GM19043 (cell line): Measurements from ENCODE around the gene RASA3.
"Not testable (repeated sequence)": the region's sequence is repeated elsewhere in the genome, so short reads cannot be mapped to it uniquely, and the experiment has no call there.

ENCODE experiments used
- ATAC-seq: cut with Tn5 transposase; IDR thresholded peaks from one replicate; pipeline ENCODE4 v1.9.1; 2021; ENCODE audit warnings: low read depth; ENCODE audit not compliant: unreplicated experiment

Gene RASA3

DNA sequence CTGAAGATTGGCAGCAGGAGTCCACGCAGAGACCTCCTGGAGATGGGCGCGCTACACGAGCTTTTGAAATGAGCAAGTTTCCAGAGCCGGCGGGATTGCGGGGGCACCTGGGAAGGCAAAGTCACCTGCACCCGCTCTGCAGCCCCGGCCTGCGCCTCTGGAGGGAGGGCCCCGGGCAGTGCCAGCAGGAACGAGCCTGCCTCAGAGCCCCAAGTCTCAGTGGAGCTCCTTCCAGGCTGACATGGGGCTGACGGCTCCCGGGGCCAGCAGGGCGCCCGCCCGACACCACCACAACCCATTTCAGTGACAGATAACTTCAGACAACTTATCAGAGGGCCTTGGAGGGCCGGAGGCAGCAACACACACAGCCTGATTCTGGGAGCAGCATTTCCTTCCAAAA, 45.0 kb downstream of the RASA3 start:
- ATAC-seq = no peak

DNA sequence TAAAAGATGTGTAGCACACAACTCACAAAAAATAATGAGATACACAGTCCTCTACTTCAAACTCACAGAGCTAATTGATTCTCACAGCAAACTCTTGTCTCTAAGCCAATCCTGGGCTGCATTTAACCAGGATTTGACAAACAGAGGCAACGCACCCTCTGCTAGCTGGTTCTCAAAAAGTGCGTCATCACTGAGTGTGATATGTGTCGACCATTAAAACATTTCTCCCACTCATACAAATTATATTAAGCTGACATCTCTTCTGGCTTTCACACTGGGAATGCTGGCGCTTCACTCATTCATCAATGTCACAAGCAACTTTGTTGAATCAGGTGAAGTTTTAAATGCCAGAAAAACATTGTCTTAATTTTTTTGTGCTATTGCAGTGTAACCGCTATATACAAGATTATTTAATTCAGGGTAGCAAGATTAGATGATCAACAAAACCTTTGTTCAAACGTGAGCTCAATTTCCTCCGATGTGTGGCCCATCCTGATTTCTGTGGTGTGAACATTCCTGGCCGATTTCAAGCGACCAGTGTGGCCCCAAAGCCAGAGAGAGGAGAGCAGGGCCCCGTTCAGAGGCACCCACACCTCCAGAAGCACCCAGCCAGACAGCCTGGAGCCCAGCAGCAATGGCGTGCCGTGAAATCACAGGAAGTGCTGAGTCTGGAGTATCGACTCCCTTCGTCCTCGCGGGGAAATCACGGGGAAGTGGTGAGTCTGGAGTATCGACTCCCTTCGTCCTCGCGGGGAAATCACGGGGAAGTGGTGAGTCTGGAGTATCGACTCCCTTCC, 49.4 kb downstream of the RASA3 start:
- ATAC-seq = no peak

DNA sequence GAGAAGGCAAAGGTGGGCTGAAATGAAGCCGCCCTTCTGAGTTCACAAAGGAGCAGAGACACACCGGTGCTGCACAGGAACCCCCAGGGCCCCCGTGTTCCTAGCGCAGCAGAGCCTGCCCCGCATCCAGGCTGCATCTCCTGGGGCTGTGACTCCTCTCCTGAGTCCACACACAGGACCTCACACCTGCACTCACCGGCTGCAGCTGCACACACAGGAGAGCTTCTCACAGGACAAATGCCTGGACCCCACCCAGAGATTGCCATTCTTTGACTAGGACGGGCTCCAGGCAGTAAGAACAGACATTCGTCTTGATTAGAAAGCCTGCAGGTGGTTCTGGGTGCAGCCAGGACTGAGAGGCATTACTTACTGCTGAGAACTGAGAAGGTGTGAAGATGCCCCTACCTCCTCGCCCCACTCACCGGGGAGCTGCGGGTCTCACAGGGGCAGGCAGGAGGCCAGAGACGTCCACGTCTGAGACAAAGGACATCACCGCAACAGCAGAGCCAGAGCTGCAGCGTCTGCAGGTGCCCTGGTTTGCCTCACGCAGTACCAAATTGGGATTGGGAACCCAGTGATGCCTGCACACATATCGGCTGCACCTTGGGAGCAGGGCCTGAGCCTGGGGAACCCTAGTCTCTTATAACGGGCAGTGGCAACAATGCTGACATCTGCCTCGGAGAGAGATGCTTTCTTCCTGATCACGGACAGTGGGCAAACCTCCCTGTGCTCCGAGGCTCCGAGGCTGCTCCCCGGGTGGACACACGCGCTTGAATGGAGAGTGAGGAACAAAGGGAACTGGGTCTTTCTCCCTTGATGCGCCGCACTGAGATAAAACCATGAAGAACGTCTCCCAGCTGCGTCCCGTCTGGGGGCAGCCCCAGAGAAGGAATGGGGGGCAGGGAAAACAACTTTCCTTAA, 50.4 kb downstream of the RASA3 start:
- ATAC-seq = no peak

DNA sequence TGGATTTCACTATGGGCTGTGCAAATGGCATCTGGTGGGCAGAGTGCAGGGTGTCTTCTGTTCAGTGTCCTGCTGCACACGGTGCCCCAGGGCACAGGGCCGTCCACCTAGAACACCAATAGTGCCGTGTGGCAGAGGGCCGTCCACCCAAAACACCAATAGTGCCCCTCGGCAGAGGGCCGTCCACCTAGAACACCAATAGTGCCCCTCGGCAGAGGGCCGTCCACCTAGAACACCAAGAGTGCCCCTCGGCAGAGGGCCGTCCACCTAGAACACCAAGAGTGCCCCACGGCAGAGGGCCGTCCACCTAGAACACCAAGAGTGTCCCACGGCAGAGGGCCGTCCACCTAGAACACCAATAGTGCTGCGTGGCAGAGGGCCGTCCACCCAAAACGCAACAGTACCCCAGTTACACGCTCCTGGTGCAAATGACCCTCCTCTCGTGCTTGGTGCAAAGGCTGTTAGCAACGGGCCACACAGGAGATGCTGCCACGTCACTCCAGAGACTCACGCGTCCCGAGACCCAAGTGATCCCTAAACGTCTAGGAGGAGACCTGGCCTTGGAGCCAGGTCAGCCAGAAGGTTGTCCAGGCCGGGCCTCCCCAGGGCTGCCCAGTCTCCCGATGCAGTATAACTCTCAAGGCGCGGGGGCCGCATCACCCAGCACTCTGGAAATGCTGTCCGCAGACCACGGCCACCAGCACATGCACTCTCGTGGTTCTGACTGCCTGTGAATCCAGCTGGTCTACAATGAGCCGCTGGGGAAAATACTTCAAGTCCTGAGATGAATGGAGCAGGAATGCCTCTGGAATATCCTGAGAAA, 51.5 kb downstream of the RASA3 start:
- ATAC-seq = no peak

DNA sequence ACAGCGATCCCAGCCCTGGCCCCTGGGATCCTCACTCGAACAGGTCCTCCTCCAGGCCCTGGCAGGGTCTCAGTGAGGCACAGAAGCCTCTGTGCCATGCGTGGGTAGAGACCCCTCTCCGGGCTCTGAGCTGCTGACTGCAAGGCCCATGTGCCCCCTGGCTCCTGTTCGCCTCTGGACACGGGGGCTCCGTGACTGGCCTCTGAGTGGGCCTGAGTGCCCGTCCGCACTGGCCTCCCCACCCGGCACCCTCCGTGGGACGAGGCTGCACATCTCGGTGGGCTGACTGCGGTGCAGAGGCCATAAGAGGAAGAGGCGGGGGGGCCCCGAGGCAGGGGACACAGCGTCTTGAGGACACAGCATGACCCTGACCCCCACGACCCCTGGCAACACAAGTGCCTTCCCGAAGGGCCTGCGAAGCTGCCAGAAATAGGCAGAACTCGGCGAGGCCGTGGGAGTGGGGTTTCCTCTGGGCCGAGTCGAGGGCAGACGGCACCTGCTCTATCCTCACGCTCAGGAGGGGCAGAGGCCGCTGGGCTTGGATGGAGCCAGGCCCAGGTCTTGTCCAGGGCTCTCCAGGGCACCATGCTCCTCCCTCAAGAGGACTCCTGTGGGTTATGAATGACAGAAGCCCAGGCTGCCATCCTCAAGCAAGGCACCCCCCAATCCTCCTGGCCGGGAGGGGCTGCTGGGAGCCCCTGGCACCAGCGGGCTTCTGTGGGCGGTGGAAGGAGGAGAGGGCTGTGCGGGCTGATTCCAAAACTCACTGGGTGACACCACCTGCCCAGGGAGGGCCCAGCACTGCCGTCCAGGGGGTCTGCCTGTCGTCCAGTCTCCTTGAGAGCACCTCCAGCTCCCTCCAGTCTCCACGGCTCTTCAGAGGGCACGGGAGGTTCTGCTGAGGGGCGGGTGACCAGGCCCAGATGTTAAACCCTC, 52.6 kb downstream of the RASA3 start:
- no peak for ATAC-seq

DNA sequence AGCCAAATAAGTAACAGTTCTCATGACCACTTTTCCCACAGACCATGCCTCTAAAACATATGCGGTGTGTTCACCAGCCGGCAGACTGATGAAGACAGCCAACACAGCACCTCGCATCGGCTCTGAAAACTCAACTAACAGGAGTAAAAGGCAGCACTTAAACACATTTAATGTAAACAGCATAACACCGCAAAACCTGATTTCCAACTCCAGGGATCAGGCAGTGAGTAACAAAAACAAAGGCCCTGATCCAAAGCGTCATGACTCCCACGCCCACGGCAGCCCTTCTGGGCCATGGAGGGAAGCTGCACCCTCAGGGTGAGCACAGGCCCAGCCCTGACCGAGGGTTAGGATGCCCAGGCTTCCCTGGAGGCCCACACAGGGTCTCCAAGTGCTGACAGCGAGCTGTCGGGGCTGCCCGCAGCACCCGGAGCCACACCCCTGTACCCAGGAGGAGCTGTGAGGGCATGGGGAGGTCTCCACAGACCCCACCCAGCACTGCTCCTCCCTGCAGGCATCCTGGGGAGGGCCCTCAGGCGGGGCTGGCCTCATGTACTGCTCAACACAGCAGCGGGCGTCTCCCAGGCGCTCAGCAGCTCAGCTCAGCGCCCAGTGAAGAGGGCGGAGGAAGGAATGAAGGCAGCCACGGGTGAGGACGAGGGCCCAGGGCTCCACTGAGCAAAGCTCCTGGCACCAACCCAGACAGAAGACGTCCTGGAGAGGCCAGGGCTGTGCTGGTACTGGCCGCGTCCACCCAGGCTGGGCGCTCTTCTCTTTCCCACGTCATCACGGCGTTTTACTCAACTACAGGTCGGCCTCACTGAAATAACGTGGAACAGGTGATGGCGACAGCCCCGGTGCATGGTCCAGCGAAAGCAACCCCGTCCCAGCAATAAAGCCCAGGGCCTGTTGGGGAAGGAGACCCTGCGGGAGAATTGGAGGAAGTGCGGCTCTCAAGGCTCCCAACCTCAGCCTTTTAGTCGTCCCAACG, 53.7 kb downstream of the RASA3 start:
- ATAC-seq = no peak

DNA sequence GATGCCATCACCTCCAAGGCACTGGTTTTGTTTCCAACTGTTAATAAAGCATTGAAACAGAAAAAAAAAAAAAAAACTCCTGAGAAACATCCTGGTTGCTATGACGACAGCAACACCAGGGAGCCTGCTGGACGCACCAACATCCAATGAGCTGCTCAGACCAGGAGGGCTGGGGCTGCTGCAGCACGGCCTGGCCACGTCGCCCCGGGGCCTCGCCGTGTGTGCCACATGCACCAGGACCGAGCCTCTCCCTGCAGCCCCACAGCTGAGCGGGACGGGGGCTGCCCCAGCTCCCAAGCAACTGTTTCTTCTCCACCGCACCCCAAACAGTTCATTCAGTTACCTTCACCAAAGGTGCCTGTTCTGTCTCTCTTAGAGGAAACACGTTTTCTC, 54.5 kb downstream of the RASA3 start:
- no peak for ATAC-seq

DNA sequence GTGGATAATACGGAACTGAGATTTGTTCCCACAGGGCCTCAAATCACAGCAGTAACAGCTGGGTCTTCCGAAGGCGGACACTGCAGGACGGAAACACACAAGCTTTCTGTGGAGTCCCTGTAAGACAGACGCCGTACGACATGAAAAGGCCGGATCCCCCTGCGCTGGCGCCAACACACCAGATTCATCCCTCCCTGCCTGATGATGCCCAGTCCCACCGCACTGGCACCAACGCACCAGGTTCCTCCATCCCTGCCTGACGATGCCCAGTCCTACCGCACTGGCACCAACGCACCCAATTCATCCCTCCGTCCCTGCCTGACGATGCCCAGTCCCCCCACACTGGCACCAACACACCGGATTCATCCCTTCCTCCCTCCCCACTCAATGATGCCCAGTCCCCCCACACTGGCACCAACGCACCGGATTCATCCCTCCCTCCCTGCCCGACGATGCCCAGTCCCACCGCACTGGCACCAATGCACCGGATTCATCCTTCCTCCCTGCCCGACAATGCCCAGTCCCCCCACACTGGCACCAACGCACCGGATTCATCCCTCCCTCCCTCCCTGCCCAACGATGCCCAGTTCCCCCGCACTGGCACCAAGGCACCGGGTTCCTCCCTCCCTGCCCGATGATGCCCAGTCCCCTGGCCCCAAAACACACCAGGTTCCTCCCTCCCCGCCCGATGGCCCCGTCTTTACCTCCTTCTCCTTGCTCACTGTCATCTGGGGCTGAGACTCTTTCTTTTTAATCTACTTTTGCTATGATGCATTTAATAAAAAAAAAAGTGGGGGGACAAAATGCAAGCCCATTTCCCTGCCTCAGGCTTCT, 55.1 kb downstream of the RASA3 start:
- ATAC-seq = no peak

DNA sequence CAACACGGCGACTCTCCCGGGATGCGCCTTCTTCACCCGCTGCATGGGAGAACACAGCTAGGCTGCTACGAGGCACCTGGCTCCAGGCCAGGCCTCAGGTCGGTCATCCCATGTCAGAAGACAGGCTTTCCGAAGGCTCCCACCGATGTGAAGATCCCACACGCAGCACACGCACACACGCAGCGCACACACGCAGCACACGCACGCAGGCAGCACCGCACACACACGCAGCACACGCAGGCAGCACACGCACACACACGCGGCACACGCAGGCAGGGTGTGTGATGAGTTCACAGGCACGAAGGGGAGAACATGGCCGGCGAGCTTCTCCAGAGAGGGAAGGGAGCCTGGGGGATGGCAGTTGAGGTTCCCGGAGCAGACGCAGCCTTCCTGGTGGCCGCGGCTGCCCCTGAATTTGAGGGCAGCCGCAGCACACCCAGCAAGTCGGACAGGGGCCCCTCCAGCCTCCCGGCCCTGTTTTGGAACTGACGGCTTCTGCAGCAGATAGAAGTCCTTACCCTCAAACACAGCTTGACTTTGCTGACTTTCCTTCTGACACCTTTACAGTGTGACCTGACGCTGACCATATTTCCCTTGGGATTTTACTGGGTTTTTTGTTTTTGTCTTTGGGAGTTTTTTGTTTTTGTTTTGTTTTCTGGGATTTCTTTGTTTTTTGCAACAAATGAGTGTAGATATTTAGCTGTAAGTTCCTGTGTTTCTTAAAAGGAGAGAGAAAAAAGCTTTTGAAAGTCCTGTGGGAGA, 55.9 kb downstream of the RASA3 start:
- no peak for ATAC-seq

DNA sequence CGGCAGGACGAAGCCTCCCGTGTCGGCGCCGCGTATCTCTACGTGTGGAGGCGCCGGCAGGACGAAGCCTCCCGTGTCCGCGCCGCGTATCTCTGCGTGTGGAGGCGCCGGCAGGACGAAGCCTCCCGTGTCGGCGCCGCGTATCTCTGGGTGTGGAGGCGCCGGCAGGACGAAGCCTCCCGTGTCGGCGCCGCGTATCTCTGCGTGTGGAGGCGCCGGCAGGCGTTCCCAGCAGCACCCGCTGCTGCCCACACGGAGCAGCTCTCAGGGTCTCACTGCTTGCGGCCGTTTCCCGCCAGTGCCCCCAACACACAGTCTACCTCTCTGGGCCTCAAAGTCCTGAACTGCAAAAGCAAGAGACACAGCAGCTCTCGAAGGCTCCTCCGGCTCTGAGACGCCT, 56.6 kb downstream of the RASA3 start:
- not testable (repeated sequence) for ATAC-seq

DNA sequence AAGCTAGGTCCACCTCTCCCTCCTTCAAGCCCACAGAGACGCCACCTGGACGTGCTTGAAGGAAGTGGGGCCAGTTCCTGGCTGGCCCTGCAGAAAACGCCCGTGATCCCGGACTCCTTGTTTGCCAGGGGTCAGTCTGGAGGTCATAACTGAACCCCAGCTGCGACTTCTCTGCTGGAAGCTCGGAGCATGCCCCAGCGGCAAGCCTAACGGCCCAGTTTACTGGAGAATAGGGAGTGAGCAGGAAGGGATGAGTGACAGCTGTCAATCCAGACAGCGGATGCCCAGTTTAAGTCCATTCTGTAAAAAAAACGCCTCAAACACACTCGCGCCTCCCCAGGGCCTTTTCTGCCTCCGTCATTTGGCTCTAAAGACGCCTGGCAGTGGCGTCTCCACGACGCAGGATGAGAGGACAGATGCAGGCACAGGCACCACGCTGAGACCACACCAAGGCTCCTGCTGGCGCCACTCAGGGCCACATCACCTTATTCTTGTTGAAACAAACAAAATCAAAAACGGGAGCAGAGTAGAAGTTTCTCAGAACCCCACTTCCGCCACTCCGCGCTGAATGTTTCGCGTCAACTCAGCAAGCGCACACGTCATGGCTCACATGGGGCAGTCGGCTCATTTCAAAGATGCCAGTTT, 57.6 kb downstream of the RASA3 start:
- ATAC-seq = no peak

DNA sequence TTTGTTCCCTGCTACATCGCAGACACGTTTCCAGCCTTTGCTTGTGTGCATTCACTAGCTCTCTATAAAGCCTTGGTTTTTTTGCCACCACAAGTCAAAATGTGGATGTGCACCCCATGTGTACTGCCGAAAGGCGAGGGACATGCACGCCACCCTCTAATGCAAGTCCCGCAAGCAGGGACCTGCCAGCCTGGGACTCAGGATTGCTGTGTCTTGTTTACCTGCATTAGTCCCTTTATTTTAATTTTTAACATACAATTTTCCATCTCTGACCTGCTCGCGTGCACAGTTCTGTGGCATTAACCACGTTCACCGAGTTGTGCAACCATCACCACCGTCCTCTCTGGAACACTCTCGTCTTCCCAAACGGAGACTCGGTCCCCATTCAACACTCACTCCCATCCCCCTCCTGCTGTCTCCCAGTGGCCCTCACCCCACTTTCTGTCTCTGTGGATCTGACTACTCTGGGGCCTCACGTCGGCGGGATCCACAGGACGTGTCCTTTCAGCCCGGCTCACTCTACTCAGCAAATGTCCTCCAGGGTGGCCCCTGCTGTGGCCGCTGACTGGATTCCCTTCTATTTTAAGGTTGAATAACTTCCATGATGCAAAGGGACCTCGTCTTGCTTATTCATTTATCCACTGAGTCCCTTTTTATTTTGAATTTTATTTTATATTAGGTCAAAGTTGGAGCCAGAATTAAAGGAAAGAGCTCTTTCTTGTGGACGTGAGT, 58.4 kb downstream of the RASA3 start:
- no peak for ATAC-seq

DNA sequence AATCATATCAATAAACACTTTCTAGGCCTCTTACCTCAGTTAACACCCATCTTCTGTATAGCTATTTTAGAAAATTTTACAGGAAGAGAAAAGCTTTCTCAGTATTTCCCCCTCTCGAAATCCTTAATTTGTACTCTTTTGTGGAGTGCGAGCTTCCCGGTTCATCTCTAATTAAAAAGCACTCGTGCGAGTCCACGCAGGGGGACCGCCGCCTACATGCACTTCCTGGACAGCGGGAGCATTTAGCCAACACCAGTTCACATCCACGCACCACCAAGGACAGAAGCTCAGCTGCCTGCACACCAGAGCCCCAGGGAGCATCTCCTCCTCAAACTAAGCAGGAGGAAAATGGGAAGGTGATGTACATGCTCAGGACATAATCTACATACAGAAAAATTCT, 60.0 kb downstream of the RASA3 start:
- no peak for ATAC-seq

DNA sequence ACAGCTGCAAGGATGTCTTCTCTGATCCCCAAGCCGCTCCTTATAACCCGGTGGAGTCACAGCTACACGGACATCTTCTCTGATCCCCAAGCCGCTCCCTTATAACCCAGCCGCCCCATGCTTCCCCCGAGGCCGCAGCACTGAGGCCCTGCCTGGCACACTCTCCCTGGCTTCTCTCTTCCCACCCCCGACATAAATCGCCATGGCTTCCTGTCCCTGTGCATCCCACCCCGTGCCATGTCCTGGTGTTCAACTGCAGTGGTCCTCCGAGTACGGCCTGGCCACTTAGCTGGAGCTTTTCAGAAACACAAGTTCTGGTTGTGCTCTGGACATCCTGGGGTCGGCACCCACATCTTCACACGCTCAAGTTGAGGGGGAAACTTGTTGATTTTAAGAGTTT, 60.4 kb downstream of the RASA3 start:
- ATAC-seq = no peak

DNA sequence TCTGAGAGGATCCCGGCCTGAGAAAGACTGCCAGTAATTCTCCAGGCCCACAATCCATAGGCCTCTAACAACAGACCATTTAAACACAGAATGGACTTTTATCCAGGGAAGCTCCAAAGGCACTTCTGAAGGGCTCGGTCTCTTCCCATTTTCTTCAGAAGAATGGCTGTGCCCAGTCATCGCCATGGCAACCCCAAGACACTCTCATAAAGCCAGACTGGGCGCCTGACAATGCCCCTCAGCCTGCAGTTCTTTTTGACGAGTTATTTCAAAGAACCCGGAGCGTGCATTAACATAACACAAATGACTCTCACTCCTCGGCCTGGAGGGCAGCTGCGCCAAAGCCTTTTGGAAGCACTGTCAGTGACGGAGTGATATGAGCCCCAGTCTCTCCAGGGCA, 61.0 kb downstream of the RASA3 start:
- no peak for ATAC-seq
